ENCODE data around the gene ADGRD1.

The ADGRD1 gene

GRCh38 chr12:131040491-131040890 lies 86.8 kb downstream of the ADGRD1 start:
- Histone ChIP-seq H3K4me3 (ENCODE audit: low read depth in 1 of 2, low read length in 2 of 2) (no peak overlapping the region), H3K9me3 (ENCODE audit: insufficient read depth, low read length, severe bottlenecking) (no peaks in the 10 kb centered on the region), H3K79me2 (ENCODE audit: insufficient read depth, low read length) (no peaks in the 10 kb centered on the region), H3K4me1 (ENCODE audit: insufficient read depth, low read length) (no peaks in the 10 kb centered on the region), H3K9ac (ENCODE audit: low read depth, low read length) (no peak overlapping the region), H3K27ac (ENCODE audit: low read length) (no peak overlapping the region), H3K27me3 (ENCODE audit: insufficient read depth, low read length, poor library complexity) (no peaks in the 10 kb centered on the region), H3K36me3 (ENCODE audit: insufficient read depth, low read length) (no peaks in the 10 kb centered on the region), H3K4me2 (ENCODE audit: insufficient read depth, low read length) (no peak overlapping the region), H4K20me1 (ENCODE audit: insufficient read depth, low read length) (no peaks in the 10 kb centered on the region), H2AFZ (ENCODE audit: low read depth, low read length) (no peak overlapping the region)
- TF ChIP-seq CTCF (IDR thresholded peaks at IDR 0.05; ENCODE audit: borderline replicate concordance, extremely low read depth, low read length, poor library complexity, severe bottlenecking) (no peak), EZH2 (IDR thresholded peaks at IDR 0.05; ENCODE audit: borderline replicate concordance, low read depth, low read length, severe bottlenecking) (no peak)
- ATAC-seq (ENCODE audit: insufficient read depth, low read depth) (no peak), DNase-seq (no peak)

- H2AFZ ChIP-seq (ENCODE audit: low read depth, low read length), result no peak overlapping the region
- no peaks in the 10 kb centered on the region for H3K9me3 ChIP-seq (ENCODE audit: insufficient read depth, low read length, severe bottlenecking)
- DNase-seq, result no peak
- H3K4me1 ChIP-seq (ENCODE audit: insufficient read depth, low read length), result no peaks in the 10 kb centered on the region
- no peak overlapping the region for H3K4me3 ChIP-seq (ENCODE audit: low read depth in 1 of 2, low read length in 2 of 2)
- H3K9ac ChIP-seq (ENCODE audit: low read depth, low read length), result no peak overlapping the region
- H3K36me3 ChIP-seq (ENCODE audit: insufficient read depth, low read length), result no peaks in the 10 kb centered on the region
- H3K79me2 ChIP-seq (ENCODE audit: insufficient read depth, low read length), result no peaks in the 10 kb centered on the region
- 0 out of 2 replicates have a peak, but pooled peaks cover 4% of the 10 kb centered on the region for H4K20me1 ChIP-seq (ENCODE audit: insufficient read depth, low read length)
- H3K27ac ChIP-seq (ENCODE audit: low read length), result no peak overlapping the region
- no peaks in the 10 kb centered on the region for H3K27me3 ChIP-seq (ENCODE audit: insufficient read depth, low read length, poor library complexity)
- ATAC-seq (ENCODE audit: insufficient read depth, low read depth), result no peak
- TF ChIP-seq EZH2 (IDR thresholded peaks at IDR 0.05; ENCODE audit: borderline replicate concordance, low read depth, low read length, severe bottlenecking), result no peak
- no peak for TF ChIP-seq CTCF (IDR thresholded peaks at IDR 0.05; ENCODE audit: borderline replicate concordance, extremely low read depth, low read length, poor library complexity, severe bottlenecking)
- H3K4me2 ChIP-seq (ENCODE audit: insufficient read depth, low read length), result no peak overlapping the region
These were observed 87.7 kb downstream of the ADGRD1 start for GRCh38 chr12:131041216-131041967.

- TF ChIP-seq EZH2 (IDR thresholded peaks at IDR 0.05; ENCODE audit: borderline replicate concordance, low read depth, low read length, severe bottlenecking) (no peak), CTCF (IDR thresholded peaks at IDR 0.05; ENCODE audit: borderline replicate concordance, extremely low read depth, low read length, poor library complexity, severe bottlenecking) (no peak)
- Histone ChIP-seq H4K20me1 (ENCODE audit: insufficient read depth, low read length) (peaks cover 8% of the 10 kb centered on the region; the same call in 1 of the 2 replicates), H3K9me3 (ENCODE audit: insufficient read depth, low read length, severe bottlenecking) (no peaks in the 10 kb centered on the region), H3K4me2 (ENCODE audit: insufficient read depth, low read length) (no peak overlapping the region), H3K27me3 (ENCODE audit: insufficient read depth, low read length, poor library complexity) (no peaks in the 10 kb centered on the region), H3K79me2 (ENCODE audit: insufficient read depth, low read length) (no peaks in the 10 kb centered on the region), H3K36me3 (ENCODE audit: insufficient read depth, low read length) (no peaks in the 10 kb centered on the region), H3K27ac (ENCODE audit: low read length) (no peak overlapping the region), H2AFZ (ENCODE audit: low read depth, low read length) (no peak overlapping the region), H3K9ac (ENCODE audit: low read depth, low read length) (no peak overlapping the region), H3K4me3 (ENCODE audit: low read depth in 1 of 2, low read length in 2 of 2) (no peak overlapping the region), H3K4me1 (ENCODE audit: insufficient read depth, low read length) (no peaks in the 10 kb centered on the region)
- ATAC-seq (ENCODE audit: insufficient read depth, low read depth) (no peak), DNase-seq (no peak)
These were observed 88.5 kb downstream of the ADGRD1 start for GRCh38 chr12:131041968-131042833.

Data from DND-41 (cell line).